ENCODE measurements around the gene FKBP2. TPM values are rescaled to one million over a fixed set of nuclear protein-coding genes. Genes with fewer than 3 reads are reported as not detected.
"Not testable (repeated sequence)": the region's sequence is repeated elsewhere in the genome, so short reads cannot be mapped to it uniquely, and the experiment has no call there.

Gene FKBP2
- polyA plus RNA-seq, 1 donor (not counting 4 experiments of a cell fraction or from before 2014, with no cell fraction given): 40.3 TPM

GRCh38 chr11:64245797-64246620 lies 5.1 kb downstream of the FKBP2 start:
- Histone ChIP-seq H3K4me1 (ENCODE audit: control insufficient read depth, extremely low read depth, insufficient read depth, low read length) (peaks cover 36% of the 10 kb centered on the region), H3K36me3 (ENCODE audit: control insufficient read depth in 2 of 2, extremely low read depth in 1 of 2, insufficient read depth in 2 of 2, low read length in 2 of 2) (peaks cover 6 to 14% of the 10 kb centered on the region in 2 experiments), H3K79me2 (ENCODE audit: control insufficient read depth, insufficient read depth, low read length) (peaks cover 26% of the 10 kb centered on the region), H3K4me2 (ENCODE audit: control insufficient read depth, extremely low read depth, insufficient read depth, low read depth, low read length) (peak overlapping the region; percentile 85), H3K9me3 (ENCODE audit: control insufficient read depth, low read depth, low read length) (no peaks in the 10 kb centered on the region), H3K27ac (ENCODE audit: control insufficient read depth, insufficient read depth, low read length) (peak overlapping the region; percentile 88), H3K9me1 (ENCODE audit: control insufficient read depth, extremely low read depth, insufficient read depth, low read length) (no peaks in the 10 kb centered on the region), H4K20me1 (ENCODE audit: control insufficient read depth, extremely low read depth, insufficient read depth, low read length) (no peaks in the 10 kb centered on the region), H3K9ac (ENCODE audit: control insufficient read depth, extremely low read depth, insufficient read depth, low read length) (peak overlapping the region; percentile 95), H3K27me3 (ENCODE audit: control insufficient read depth, extremely low read depth, insufficient read depth, low read length) (no peaks in the 10 kb centered on the region), H3K4me3 (ENCODE audit: control insufficient read depth in 2 of 3, extremely low read depth in 1 of 3, insufficient read depth in 2 of 3, low read depth in 1 of 3, low read length in 3 of 3) (peak overlapping the region; percentile 73 to 88 (median 86)), H2AFZ (ENCODE audit: control insufficient read depth, low read length) (no peak overlapping the region)
- TF ChIP-seq CTCF (optimal IDR thresholded peaks at IDR 0.05 in 1 of 3, IDR thresholded peaks at IDR 0.05 in 1 of 3, conservative IDR thresholded peaks at IDR 0.05 in 1 of 3; ENCODE audit: extremely low read depth in 1 of 3, insufficient read depth in 2 of 3, low read length in 3 of 3) (no peak), EZH2 (IDR thresholded peaks at IDR 0.05; ENCODE audit: low read length) (no peak)
- peak; percentile 99 for DNase-seq (ENCODE audit: low read depth, low spot score)
- dilution Hi-C loops (cut with MboI; ENCODE audit: extremely low pct_ligation_motif_present, low sequenced_read_pairs): no loop called here
- no peak for FAIRE-seq

GRCh38 chr11:64246621-64246870 lies 5.7 kb downstream of the FKBP2 start:
- H3K36me3 ChIP-seq (ENCODE audit: control insufficient read depth in 2 of 2, extremely low read depth in 1 of 2, insufficient read depth in 2 of 2, low read length in 2 of 2): peaks cover 6 to 14% of the 10 kb centered on the region in 2 experiments
- FAIRE-seq; H3K9me3 ChIP-seq (ENCODE audit: control insufficient read depth, low read depth, low read length); dilution Hi-C loops (cut with MboI; ENCODE audit: extremely low pct_ligation_motif_present, low sequenced_read_pairs); H3K27me3 ChIP-seq (ENCODE audit: control insufficient read depth, extremely low read depth, insufficient read depth, low read length); DNase-seq (ENCODE audit: low read depth, low spot score); H3K4me2 ChIP-seq (ENCODE audit: control insufficient read depth, extremely low read depth, insufficient read depth, low read depth, low read length); H4K20me1 ChIP-seq (ENCODE audit: control insufficient read depth, extremely low read depth, insufficient read depth, low read length); H2AFZ ChIP-seq (ENCODE audit: control insufficient read depth, low read length); H3K9me1 ChIP-seq (ENCODE audit: control insufficient read depth, extremely low read depth, insufficient read depth, low read length): not testable (repeated sequence)
- peak overlapping the region; percentile 95 for H3K9ac ChIP-seq (ENCODE audit: control insufficient read depth, extremely low read depth, insufficient read depth, low read length)
- H3K4me1 ChIP-seq (ENCODE audit: control insufficient read depth, extremely low read depth, insufficient read depth, low read length): peaks cover 36% of the 10 kb centered on the region
- H3K79me2 ChIP-seq (ENCODE audit: control insufficient read depth, insufficient read depth, low read length): peaks cover 27% of the 10 kb centered on the region
- H3K4me3 ChIP-seq (ENCODE audit: control insufficient read depth in 2 of 3, extremely low read depth in 1 of 3, insufficient read depth in 2 of 3, low read depth in 1 of 3, low read length in 3 of 3): peak overlapping the region in 1 of 3 experiments; percentile 88
- peak overlapping the region; percentile 88 for H3K27ac ChIP-seq (ENCODE audit: control insufficient read depth, insufficient read depth, low read length)

All from keratinocyte (primary cell).